HS-27A (cell line): Measurements from ENCODE around the gene STXBP5.

Experiments used
- DNase-seq: peaks from one replicate; pipeline ENCODE4 v3.0.0-alpha.2; 2012; ENCODE audit warnings: low read depth, missing footprints

STXBP5 gene

GRCh38 chr6:147211349-147211748 lies 7.1 kb downstream of the STXBP5 start:
- no peak for DNase-seq

GRCh38 chr6:147211831-147212230 lies 7.6 kb downstream of the STXBP5 start:
- DNase-seq: no peak

DNA sequence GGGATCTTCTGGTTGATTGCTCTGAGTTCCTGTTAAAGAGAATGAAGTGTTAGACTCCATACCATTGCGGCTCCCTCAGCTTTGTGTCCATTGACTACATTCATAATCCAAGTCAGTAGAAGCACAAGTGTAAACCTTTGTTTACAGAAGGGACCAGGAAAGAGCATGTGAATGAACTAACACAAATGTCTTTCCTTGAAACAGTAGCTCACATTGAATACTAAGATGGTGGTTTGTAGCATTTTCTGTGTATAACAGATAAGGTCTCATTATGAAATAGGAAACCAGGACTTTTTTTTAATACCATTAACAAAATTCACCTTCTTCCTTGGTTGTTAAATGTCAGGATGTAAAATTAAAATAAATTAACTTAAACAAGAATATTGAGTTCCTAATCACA lies 8.4 kb downstream of the STXBP5 start:
- no peak for DNase-seq

DNA sequence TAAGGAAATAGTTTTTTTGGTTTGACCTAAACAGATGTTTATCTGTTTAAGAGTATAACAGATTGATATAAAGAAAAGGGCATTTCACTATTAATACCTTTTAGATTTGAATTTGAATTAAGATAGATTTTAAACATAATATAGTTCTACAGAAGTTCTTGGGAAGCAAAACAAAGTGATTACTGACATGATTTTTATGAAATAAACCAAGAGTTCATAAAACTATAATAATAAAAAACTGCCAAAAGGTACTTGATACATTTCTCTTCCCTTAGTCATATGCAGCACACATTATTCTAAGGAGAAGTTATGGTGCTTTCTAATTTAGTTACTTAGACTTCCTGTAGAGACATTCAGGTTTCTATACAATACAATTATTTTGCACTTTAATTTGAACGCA lies 9.6 kb downstream of the STXBP5 start:
- DNase-seq: no peak

DNA sequence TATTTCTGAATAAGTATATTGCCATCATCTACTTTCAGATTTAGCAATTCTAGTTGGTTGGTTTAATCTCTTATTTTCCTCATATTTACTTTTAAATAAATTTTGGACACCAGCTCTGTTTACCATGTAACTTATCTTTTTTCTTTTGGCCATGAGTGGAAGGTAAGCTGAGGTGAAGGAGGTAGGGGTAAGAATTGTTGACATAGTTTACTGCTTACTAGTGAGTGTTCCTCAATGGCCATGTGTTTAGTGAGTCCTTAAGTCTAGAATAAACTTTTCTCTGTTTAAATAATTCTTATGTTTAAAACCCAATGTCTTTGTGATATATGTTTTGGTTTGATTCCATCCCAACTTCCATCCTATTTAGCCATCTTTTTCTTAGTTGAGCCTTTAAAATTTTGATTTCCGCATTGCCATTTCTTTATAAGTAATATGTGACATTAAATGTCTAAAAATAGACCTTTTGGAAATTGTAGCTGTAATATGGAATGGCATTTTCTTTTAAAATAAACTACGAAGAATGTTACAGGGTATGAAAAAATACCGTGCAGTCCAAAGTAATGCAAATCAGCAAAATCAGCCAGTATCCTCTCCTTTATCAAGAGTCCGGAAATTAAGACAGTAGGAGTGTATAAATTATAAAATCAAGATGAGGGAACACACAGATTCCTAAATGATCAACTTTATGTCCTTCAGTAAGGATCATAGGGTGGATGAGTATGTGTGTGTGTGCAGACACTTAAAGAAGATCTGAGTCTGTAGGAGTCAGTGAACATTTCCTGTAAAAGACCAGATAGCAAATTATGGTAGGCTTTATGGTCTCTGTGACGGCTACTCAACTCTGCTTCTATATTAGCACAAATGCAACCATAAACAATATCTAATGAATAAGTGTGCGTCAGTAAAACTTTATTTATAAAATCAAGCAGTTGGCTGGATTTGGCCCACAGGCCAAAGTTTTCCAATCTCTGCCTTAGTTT lies 10.3 kb downstream of the STXBP5 start:
- no peak for DNase-seq

DNA sequence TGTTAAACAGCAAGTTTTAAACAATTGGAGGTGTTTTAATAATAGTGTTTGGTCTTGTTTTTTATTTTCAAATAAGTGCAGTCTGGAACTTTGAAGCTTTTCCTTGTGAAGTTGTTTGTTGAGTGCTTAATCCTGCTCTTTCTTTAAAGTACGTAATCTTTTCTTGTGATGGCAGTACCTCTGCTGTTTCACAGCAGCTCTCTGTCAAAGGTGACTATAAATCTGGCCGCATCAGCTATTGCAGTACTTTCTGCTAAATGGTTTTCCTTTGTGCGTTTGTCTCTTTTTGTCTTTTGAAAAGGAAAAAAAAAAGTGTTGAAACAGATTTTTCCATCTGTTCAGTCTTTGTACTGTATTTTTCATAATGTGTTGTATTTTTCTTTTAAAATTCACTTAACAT lies 12.7 kb downstream of the STXBP5 start:
- DNase-seq: no peak

GRCh38 chr6:147217840-147218404 lies 13.7 kb downstream of the STXBP5 start:
- DNase-seq: no peak

- no peak for DNase-seq
Measured at GRCh38 chr6:147218797-147219196, 14.6 kb downstream of the STXBP5 start.

- DNase-seq: no peak
Measured at GRCh38 chr6:147219463-147219862, 15.2 kb downstream of the STXBP5 start.

DNA sequence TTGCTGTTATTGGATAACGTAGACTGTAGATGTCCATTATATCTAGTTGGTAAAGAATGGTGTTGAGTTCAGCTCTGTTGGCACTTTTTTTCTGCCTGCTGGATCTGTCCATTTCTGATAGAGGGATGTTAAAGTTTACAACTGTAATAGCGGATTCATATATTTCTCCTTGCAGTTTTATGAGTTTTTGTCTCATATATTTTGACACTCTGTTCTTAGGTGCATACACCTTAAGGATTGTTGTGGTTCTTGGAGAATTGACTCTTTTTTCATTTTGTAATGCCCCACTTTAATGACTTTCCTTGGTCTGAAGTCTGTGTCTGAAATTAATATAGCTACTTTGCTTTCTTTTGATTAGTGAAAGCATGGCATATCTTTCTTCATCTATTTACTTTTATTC lies 16.1 kb downstream of the STXBP5 start:
- no peak for DNase-seq

GRCh38 chr6:147221739-147222138 lies 17.5 kb downstream of the STXBP5 start:
- DNase-seq: no peak

DNA sequence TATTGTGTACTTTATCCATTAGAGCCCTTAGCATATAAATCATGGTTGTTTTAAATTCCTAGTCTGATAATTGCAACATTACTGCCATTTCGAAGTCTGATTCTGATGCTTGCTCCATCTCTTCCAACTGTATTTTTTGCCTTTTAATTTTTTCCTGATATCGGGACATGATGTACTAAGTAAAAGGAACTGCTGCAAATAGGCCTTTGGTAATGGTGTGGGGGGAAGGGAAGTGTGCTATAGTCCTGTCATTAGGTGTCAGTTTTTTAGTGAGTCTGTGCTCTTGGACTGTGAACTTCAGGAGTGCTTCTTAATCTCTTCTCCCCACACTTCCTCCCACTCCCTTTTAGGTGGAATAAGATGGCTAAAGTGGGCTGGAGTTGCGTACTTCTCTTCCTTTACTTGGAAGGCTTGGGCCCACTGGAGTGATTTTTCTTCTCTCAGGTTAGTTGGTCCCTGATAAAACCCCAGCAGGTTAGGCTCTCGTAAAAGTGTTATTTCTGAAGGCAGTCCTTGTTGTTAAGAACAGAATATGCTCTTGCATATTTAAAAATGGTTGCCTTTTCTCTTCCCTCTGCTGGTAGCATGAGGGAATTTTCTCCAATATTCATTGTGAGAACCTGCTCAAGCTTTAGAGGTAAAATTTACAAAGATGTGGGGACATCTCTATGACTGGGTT lies 18.1 kb downstream of the STXBP5 start:
- no peak for DNase-seq

DNA sequence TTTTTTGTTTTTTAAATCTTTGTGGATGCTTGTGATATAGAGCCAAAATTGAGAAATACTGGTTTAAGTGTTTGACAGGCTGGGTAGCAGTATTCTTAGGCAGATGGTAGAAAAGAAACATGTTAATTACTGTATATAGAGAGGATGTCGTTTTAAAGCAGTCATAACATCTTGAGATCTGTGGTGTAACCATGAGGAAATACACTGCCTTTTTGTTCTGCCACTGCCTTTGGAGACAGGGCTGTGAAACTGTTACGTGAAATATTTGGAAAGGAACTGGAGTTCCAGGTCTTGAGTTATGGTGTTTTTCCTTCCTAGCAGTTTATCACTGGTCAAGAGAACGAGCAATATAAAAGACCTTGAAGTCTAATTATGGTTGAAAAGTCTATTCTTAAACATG lies 19.5 kb downstream of the STXBP5 start:
- no peak for DNase-seq

- DNase-seq: no peak
Measured at GRCh38 chr6:147226163-147226724, 22.0 kb downstream of the STXBP5 start.

DNA sequence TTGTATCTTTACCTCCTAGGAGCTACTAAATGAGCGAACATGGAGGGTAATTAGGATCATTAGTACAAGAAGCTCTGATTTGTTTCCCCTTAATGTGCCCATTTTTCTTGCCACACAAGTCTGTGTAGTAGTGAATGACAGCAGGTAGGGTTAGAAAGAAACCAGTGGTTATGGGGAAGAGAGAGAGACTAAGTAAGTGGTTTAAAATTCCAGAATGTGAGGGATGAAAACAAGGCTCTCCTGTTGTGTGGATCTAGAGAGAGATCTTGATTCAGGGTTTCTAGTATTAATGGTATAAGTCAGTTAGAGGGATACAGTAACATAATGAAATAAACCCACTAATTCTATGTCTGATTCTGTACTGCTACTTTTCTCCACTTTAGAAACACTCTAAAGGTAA lies 22.7 kb downstream of the STXBP5 start:
- no peak for DNase-seq

DNA sequence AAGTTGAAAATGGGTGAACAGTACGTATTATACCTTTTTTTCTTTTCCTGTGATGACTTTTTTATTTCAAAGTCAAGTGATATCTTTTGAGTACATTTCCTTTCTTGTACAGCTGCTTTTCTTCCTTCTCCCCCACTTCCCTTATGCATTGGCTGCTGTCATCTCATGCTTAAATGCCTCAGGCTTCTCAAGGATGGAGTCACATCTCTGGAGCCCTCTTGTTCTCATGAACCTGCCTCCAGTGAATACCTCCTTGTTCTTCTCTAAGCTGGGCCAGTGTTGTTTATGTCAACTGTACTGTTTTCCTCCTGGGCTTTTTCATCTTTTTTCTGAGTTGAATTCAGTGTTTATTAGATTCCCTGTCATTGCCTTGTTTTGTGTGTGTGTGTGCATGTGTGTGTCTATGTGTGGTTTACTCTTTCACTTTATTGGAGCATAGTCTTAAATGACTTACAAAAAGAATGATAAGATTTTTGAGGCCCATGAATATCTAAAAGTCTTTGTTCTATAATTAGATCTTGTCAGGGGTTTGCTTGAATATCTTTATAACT lies 23.6 kb downstream of the STXBP5 start:
- no peak for DNase-seq

DNA sequence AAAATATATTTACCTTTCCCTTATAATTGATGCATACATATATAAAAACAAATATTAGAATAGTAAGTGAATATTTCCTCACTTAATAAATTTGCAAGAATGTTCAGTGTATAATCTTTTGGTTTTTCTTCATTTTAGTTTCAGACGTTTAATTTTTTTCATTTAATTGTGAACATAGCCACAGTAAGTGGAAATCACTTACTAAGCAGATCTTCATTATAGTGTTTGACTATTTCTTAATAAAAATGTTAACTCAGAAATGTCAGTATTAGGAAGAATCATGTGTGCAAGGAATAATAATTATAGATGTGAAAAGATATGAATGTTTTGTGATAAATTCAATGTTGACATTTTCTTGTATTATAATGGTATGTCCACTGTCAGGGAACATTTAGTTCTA lies 27.4 kb downstream of the STXBP5 start:
- no peak for DNase-seq

GRCh38 chr6:147234685-147235084 lies 30.5 kb downstream of the STXBP5 start:
- no peak for DNase-seq

- DNase-seq: no peak
Measured at GRCh38 chr6:147238164-147238563, 33.9 kb downstream of the STXBP5 start.

DNA sequence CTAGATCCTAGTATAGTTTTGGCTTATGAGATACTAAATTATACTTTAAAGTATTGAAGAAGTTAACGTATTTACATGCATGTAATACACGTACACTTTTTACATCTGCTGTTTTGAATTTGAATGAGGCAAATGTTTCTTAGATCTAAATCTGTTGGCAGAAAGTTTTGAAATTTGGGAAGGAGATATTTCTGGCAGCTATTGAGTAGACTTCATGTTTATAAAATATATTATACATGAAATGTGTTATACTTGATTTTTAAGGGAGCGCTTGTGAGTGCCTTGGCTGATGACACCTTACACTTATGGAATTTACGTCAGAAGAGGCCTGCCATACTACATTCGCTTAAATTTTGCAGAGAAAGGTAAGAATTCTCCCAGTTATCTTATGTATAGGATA lies 34.7 kb downstream of the STXBP5 start:
- DNase-seq: no peak

- no peak for DNase-seq
Measured at GRCh38 chr6:147244832-147245231, 40.6 kb downstream of the STXBP5 start.

- no peak for DNase-seq
Measured at GRCh38 chr6:147245693-147246092, 41.5 kb downstream of the STXBP5 start.
